D341Med (cell line): ENCODE data around the gene TTC32.
"Not testable (repeated sequence)": the region's sequence is repeated elsewhere in the genome, so short reads cannot be mapped to it uniquely, and the experiment has no call there.

Source experiments
- DNase-seq: peaks from one replicate; pipeline ENCODE4 v3.0.0; 2012; ENCODE audit warnings: low spot score

The TTC32 gene

GRCh38 chr2:19901442-19902215 is at the start of gene TTC32:
Gene TTC32 (minus strand): TSS chr2:19901983. CDS start chr2:19901854, 129 bp downstream.
- DNase-seq = peak; percentile 94

GRCh38 chr2:19949071-19949470 is 47.3 kb upstream of the TTC32 start:
- DNase-seq = no peak

- no peak for DNase-seq
These were observed 45.6 kb upstream of the TTC32 start for GRCh38 chr2:19947184-19947940.

- DNase-seq = no peak
These were observed 42.5 kb upstream of the TTC32 start for GRCh38 chr2:19944205-19944845.

- no peak for DNase-seq
These were observed 41.4 kb upstream of the TTC32 start for GRCh38 chr2:19943189-19943588.

- DNase-seq = no peak
These were observed 40.4 kb upstream of the TTC32 start for GRCh38 chr2:19942199-19942598.

- DNase-seq = no peak
These were observed 35.2 kb upstream of the TTC32 start for GRCh38 chr2:19937004-19937403.

- no peak for DNase-seq
These were observed 34.4 kb upstream of the TTC32 start for GRCh38 chr2:19936203-19936602.

GRCh38 chr2:19933351-19933981 is 31.7 kb upstream of the TTC32 start:
- no peak for DNase-seq

GRCh38 chr2:19932928-19933327 is 31.1 kb upstream of the TTC32 start:
- no peak for DNase-seq

- no peak for DNase-seq
These were observed 27.4 kb upstream of the TTC32 start for GRCh38 chr2:19929226-19929625.

- not testable (repeated sequence) for DNase-seq
These were observed 26.0 kb upstream of the TTC32 start for GRCh38 chr2:19927816-19928215.

GRCh38 chr2:19924526-19924925 is 22.7 kb upstream of the TTC32 start:
- not testable (repeated sequence) for DNase-seq

- DNase-seq = not testable (repeated sequence)
These were observed 20.4 kb upstream of the TTC32 start for GRCh38 chr2:19922188-19922587.

GRCh38 chr2:19916385-19916950 is 14.7 kb upstream of the TTC32 start:
- no peak for DNase-seq

- DNase-seq = no peak
These were observed 12.6 kb upstream of the TTC32 start for GRCh38 chr2:19914266-19914975.

GRCh38 chr2:19911808-19912509 is 10.2 kb upstream of the TTC32 start:
- no peak for DNase-seq

- no peak for DNase-seq
These were observed 495 bp upstream of the TTC32 start for GRCh38 chr2:19902216-19902740.

- no peak for DNase-seq
These were observed 797 bp downstream of the TTC32 start for GRCh38 chr2:19900931-19901441.
